Tibial nerve (tissue), 4 donors: ENCODE results near the gene SMCO2.

Source experiments
- CTCF ChIP-seq, 5 experiments: fragments of 200-600 bp in 3 of 5; fragments of 450-650 bp in 2 of 5; sonication (generic) in 3 of 5; IDR thresholded peaks; one replicate each; pipeline ENCODE4 v1.5.1; 2016 to 2019; ENCODE audit warnings: antibody characterized with exemption in 5 of 5, mild to moderate bottlenecking in 3 of 5, moderate library complexity in 2 of 5
- EP300 ChIP-seq, 2 donors: sonication (generic); formaldehyde crosslinking; IDR thresholded peaks; one replicate each; pipeline ENCODE4 v1.6.1; 2017; ENCODE audit warnings: antibody characterized with exemption in 2 of 2, mild to moderate bottlenecking in 1 of 2
- POLR2A ChIP-seq, 2 donors: fragments of 450-650 bp; IDR thresholded peaks; one replicate each; pipeline ENCODE4 v1.6.1; 2017; ENCODE audit warnings: antibody characterized with exemption in 2 of 2, mild to moderate bottlenecking in 2 of 2, moderate library complexity in 2 of 2

GRCh38 chr12:27499377-27499776 is 52.8 kb downstream of the SMCO2 start:
- TF ChIP-seq POLR2A (IDR thresholded peaks at IDR 0.05) (no peak), CTCF (IDR thresholded peaks at IDR 0.05) (no peak), EP300 (IDR thresholded peaks at IDR 0.05) (no peak)
